Stimulated activated CD8-positive, alpha-beta memory T cell treated with anti-CD3 and anti-CD28 coated beads, Interleukin-4, amount 100 ng/mL, for 1 hour (primary cell): ENCODE results near the gene PLAAT1.

Experiments used
- DNase-seq, 2 donors: peaks; one replicate each; pipeline ENCODE4 v3.0.0-alpha.2; 2020; ENCODE audit warnings: low read depth in 2 of 2, low spot score in 1 of 2

Gene PLAAT1

DNA sequence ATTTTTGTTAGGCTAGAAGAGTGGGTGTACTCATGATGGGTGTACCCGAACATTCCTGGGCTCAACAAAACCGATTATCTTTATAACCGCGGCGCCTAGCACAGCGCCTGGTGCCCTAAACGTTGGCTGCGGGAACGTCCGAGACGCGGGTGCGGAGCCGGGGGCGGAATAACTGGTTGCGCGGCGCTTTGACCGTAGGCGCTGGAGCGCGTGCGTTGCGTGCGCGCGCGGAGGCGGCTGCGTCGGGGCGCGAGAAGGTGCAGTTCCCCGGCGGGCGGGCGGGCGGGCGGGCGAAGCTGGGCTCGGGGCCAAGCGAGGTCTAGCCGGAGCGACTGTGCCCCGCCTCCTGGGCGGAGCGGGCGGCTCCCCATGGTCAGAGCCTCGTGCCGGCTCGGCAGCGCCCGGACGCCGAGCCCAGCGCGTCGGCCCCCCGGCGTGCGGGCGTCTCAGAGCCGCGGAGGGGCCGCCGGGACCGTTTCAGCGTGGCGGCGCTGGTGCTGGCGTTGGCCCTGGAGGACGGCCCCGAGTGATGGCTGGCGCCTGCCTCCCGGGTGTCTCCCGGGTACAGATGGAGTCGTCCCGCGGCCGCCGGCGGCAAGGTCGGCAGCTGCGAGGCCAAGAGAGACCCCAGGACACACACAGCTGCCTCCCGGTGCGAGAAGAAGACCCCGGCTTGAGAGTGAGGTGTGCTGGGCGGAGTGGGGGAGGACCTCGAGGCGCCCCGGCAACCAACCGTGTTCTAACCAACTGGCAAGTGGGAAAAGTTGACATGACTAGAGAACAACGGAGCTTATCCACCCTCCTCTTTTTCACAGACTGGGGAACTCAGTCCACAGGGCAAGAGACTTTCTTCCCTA is at the start of gene PLAAT1:
TSS of gene PLAAT1 (plus strand) at position 373 of the 857 bp plus-strand sequence. CDS start 14,429 bp downstream, outside the sequence.
- DNase-seq, result no peak

DNA sequence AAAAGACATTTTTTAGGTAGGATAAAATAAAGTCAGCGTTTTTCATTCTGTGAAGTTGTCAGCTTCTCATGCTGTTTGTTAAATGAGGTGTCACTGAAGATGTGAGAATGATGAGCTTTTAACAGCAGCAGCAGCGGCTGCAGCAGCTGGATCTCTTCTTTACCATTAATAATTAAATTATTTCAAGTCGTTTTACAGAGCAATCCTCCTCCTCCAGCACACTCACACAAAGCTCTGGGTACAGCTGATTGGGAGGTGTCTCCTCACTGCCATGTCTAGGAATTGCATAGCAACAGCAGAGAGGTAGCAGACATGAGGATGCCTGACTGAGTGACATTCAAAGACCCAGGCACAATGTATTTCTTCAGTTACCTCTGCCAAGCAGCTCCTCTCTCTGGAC is 46.7 kb upstream of the PLAAT1 start:
- no peak for DNase-seq

DNA sequence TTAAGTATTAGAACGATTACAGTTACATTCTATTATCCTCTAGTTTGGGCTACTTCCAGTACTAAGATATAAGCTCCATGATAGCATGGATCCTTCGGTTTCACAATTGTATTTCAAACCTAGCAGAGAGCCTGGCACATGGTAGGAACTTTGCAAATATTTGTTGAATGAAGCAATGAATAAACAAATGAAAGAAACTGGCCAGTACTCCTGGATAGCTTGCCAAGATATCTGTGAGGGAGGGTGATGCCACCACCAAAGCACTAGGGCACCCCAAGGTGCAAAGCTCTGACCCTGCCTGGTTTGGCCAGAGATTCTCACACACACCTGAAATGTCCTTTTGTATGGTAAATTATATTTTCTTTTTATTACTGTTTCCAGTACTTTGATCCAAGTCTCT is 44.3 kb upstream of the PLAAT1 start:
- no peak for DNase-seq

DNA sequence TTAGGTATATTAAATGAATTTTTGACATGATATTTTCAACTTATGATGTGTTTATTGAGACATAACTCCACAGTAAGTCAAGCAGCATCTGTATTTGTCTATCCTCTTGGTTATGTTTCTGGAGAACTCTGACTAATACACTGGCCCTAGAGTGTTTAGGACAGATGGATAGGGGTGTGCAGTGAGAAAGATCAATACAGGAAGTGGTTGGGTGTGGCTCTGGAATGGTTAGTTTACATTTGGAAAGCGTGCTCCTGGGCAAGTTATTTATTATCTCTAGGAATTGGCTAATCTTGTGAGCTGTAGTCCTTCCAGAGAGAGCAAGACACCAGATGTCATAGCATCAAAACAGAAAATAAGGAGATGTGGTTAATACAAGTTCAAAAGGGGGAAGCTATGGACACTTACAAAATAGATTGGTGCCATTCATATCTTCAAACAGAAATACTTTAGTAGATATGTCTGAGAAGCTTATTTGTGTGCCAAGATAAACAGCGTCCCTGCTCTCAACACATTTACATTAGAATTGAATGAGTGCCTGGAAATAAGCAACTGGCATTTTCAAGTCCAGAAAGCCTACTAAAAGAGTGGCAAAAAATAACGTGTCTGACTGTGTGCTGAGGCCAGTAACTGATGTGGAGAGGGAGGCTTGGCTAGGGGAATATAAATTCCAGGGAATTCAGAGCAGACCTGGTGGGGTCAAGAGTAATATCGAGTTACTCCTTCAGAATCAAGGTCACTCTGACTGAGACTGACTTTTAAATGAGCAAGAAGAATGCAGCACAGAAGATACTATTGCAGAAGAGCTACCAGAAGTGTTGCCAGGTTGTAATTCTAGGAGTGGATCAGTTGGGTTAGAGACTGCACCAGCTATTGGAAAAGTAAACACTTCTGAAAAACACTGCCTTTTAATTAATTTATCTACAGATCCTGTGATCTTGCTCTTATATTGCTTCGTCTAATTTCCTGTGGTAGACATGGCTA is 33.4 kb upstream of the PLAAT1 start:
- DNase-seq, result no peak

DNA sequence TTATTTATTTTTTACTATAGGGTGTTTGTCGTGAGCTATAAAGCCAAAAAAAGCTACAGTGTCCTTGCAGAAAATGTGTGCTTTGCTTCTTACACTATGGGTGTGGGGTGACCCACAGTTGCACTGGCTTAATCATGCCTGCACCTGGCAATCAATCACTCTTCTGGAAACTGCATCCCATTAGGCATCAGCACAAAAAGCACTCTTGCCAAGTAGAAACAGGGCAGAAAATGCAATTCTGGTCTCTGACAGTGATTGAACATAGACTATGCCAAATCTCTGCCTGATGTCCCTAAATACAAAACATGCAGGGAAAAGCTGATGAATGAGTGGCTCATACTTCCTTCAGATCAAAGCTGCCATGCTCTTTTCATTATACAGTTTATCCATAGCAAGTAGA is 30.4 kb upstream of the PLAAT1 start:
- no peak for DNase-seq

DNA sequence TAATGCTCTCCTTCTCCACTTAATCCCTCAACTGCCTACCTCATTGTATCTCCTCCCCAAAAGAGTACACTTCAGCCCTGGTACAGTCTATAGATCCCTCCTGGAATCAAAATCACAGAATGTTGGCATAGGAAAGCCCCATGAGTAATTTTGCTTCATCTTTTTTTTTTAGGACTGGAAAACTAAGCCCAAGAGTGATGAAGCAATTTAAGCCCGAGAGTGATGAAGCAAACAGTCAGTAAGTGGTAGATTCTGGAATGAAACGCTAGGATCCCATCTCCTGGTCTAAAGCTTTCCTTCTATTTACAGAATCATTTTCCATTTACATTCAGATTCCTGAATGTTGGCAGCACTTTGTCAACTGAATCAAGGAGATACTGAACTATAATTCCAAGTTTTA is 29.8 kb upstream of the PLAAT1 start:
- DNase-seq, result no peak

DNA sequence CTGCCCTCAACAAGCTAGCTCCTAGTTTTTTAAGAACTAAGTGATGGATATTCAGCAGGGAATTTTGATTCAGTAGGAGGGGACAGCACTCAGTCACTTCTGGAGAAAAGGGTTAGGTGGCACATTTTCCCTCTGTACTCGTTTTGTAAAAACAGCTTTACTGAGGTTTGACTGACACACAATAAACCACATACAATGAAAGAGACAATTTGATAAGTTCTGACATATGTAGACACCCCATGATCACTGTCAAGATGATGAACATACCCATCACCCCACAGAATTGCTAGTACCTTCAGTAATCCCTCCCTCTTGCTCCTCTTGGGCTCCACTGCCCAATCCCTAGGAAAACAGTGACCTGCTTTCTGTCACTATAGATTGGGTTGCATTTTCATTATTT is 29.0 kb upstream of the PLAAT1 start:
- DNase-seq, result no peak

DNA sequence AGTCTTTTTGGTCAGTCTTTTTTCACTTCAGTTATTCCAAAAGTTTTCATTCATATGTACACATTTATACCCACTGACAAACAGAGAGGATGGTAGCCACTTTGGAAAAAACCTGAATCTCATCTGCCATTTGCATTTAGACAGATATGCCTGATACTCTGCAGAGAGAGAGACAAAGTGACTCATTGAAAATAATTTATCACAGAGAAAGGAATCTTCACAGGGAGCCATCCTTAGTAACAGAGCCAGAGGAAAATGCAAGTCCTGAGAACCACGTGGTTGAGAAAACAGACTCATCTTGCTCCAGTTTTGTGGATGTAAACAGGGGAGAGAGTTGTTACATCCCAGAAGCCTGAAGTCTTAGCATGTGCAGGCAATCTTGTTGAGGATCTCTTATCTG is 28.2 kb upstream of the PLAAT1 start:
- no peak for DNase-seq

DNA sequence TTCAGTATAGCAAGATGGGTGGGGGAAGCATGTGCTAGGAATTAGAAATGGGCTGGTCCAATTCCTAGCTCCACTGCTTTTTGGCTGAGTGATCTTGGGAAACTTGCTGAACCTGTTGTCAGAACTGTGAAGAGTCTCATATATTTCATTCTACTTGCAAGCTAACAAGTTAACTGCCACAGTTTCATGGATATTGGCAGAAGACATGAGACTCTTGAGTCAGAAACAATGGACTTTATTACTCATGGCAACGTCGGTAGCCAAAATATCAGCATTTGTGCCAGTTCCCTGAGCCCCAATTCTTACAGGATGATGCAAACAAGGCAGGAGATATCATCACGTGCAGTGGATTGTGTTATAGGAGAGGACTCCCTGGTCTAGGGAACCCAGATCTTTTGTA is 26.6 kb upstream of the PLAAT1 start:
- no peak for DNase-seq

DNA sequence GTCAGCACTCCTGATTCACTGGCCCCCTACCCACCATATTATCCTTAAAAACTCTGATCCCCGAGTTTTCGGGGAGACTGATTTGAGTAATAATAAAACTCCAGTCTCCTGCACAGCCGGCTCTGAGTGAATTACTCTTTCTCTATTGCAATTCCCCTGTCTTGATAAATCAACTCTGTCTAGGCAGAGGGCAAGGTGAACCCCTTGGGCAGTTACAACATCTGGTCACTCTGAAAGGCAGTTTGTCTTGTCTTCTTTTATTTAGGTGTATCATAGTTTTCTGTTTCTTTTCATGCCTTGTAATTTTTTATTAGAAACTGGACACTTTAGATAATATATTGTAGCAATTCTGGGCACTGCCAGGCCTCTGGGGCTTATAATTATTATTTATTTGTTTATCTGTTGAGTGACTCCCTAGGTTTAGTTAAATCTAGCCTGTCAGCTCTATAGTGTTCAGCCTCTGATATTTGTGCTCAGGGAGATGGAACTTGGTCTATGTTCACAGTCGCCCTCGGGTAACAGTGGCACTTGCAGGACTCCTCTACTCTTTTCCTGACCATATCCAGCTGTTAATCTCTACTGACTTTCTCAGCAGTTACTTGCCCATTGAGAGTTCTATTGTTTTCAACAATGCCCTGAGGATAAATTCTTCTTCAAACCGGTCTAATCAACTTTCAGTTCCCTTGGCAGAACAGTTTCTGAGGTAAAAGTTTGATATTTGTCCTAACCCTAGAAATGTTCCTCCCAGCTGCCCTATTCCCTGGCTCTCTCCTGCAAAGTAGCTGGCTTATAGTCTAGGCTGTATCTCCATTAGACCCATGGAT is 15.5 kb upstream of the PLAAT1 start:
- no peak for DNase-seq

DNA sequence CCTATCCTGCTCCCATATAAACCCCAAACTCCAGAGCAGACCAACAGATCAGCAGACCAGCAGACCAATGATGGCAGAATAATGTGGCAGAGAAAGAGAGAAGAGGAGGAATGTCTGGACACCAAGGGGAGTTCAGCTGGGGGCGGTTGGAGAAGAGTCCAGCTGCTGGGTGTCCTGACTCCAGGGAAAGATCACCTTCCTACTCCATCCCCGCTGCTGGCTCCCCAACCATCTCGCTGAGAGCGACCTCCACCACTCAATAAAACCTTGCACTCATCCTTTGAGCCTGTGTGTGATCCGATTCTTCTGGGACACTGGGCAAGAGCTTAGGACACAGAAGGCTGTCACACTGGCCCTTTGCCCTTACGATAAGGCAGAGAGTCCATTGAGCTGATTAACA is 12.8 kb upstream of the PLAAT1 start:
- no peak for DNase-seq

DNA sequence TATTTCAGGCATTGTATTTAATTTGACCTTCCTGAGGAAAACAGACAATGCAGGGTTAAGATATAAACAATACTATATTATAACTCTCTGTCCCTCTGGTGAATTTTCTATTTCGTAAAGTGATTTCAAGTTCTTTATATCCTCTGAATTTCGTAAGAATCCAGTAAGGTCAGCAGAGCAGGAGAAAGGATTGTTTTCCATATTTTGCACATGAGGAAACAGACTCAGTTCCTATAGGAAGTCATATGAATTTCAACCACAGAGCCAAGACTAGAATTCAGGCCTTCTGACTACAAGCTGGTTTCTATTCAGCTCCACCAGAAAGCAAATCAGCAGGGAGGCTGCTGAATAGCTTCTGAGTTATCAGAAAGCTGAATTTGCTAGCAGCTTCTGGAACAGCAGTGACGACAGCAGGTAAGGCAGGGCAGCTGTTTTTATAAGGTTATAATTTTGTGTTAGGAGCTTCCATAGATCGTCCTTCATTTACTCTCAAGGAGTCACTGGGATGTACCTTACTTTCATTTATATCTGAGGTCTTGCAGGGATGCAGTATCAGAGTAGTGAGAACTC is 11.1 kb upstream of the PLAAT1 start:
- DNase-seq, result no peak

DNA sequence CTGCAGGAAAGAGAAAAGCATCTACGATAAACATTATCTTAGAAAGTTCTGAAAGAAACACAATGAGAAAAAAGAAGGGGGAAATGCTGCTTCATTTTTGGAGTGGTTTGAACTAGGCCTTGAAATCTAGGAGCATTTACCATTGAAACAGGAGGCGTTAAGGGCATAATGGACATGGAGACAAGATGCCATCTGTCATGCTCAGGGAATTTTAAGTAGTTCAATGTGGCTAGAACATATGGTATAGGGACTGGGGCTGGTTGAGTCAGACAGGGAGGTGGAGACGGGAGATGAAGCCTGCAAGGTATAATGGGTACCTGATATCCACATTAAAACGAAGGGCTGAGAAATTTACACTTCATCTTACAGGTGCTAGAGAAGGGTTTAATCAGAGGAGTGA is 10.4 kb upstream of the PLAAT1 start:
- DNase-seq, result no peak

DNA sequence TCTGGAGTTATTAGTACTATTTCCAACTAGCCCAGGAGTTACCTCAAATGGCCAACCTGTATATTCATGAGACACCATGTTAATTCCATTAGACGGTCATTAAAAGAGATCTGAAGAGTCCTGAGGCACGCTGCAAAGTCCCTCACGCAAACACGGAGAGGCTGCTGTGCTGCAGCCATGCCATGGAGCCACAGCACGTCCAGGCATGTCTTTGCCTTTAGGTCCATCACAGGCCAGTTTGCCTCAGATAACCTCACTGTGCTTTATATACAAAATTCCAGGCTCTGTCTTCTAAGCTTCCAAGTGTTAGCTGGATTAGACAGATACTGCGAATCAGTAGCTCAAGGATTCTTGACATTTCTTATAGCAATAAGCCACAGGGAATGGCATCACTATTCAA is 9.8 kb upstream of the PLAAT1 start:
- no peak for DNase-seq

DNA sequence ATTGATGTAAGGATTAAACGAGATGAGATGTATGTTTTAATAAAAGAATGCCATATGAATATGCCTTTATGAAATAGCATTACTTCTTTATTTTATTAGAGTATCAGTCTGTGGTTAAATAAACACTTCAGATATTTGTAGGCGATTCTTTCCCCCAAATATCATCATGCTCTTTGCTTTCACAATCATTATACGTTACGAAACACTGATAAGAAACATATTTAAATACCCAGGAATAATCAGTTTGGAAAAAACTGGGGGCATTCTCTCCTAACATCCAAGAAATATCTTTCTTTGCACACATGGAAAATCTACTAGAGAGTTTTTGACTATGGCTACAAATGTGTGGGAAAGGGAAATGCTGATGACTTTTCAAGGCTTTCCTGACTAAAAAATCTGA is 4.4 kb upstream of the PLAAT1 start:
- no peak for DNase-seq

DNA sequence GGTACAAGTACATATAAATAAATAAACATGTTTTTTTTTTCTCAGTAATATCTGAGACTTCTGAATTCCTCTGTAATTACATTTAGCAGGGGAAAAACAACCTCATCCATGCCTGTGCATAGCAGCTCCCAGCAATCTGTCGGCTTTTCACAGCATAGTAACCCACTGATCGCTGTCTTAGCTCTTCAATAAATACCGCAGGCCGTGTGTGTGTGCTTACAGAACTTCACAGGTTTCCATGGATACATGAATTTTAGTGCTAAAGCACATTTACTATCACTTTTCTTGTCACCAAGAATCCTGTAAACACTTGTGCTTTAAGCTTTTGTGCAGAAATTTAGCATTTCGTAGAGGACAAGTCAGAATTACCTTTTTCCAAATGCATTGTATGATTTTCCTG is 4.0 kb upstream of the PLAAT1 start:
- no peak for DNase-seq

DNA sequence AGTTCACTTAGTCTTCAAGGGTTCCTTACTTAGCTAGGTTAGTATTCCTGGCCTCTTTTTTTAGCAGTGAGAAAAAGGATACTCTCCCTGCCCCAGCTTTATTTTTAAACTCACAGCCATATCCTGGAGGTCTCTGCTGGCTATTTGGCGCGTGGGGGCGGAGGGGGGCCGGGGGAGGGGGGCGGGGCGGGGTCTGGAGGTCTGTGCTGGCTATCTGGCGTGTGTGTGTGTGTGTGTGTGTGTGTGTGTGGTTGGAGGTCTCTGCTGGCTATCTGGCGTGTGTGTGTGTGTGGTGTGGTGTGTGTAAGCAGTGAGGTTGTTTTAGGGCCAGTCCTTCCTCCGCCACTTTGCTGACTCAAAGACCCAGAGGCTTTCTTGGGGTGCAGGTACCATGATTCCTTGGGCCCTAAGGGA is 579 bp upstream of the PLAAT1 start:
- DNase-seq, result no peak

DNA sequence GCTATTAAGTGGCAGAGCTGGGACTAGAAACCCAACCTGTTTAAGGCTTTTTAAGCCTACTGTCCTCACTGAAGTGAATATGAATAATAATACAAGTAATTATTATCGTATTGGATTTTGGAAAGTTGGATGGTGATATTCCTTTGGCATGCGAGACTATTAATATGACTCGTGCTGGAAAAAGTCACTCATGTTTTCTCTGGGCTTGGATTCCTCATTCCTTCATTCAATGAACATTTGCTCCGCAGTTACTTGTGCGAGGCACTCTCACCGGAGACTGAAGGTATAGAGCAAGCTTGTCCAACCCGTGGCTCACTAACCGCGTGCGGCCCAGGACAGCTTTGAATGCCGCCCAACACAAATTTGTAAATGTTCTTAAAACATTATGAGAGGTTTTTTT is 694 bp downstream of the PLAAT1 start:
- DNase-seq, result no peak

DNA sequence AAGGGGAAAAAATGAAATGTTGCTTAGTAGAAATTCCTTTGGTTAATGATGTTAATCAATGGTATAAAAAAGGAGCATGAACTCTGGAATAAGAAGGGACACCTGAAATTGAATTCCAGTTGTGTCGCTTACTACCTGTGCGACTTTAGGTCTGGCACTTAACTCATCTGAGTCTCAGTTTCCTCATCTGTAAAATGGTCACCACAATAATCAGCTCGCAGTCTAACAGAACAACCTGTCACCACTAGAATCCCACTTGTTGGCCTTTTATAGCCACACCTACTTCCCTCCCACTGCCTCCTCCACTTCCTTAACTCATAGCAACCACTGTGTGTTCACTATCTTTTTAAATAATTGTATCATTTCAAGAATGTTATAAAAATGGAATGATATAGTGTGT is 2.5 kb downstream of the PLAAT1 start:
- DNase-seq, result no peak

DNA sequence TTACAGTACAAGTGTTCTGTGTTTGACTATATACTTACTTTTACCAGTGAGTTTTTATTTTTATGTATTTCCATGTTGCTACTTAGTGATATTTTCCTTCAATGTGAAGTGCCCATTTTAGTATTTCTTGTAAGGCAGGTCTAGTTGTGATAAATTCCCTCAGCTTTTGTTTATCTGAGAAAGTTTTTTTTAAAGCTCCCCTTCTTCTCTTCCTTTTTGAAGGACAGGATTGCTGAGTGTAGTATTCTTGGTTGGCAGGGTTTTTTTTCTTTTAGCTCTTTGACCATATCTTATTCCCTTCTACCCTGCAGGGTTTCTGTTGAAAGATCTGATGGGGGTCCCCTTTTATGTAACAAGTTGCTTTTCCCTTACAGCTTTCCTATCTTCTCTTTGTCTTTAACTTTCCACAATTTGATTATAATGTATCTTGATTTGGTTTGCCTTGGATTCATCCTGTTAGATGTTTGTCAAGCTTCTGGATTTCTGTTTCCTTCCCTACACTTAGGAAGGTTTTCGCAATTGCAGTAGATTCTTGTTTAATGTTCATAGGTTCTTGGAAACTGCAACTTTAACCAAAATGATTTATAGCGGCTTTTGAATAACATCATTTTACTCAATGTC is 7.9 kb downstream of the PLAAT1 start:
- DNase-seq, result no peak
